Loucy (cell line): Measurements from ENCODE around the gene IZUMO3.

Source experiments
- EZH2phosphoT487 ChIP-seq: fragments of 200-600 bp; IDR thresholded peaks from 2 replicates; pipeline ENCODE4 v1.6.1; 2018; ENCODE audit warnings: antibody characterized with exemption, mild to moderate bottlenecking, moderate library complexity, borderline replicate concordance
- TF ChIP-seq, protein P1 (sequence below): fragments of 200-600 bp; sonication (generic); conservative IDR thresholded peaks from 2 replicates; pipeline ENCODE4 v1.5.1; 2014; ENCODE audit warnings: mild to moderate bottlenecking, antibody characterized with exemption, low read length

DNA sequence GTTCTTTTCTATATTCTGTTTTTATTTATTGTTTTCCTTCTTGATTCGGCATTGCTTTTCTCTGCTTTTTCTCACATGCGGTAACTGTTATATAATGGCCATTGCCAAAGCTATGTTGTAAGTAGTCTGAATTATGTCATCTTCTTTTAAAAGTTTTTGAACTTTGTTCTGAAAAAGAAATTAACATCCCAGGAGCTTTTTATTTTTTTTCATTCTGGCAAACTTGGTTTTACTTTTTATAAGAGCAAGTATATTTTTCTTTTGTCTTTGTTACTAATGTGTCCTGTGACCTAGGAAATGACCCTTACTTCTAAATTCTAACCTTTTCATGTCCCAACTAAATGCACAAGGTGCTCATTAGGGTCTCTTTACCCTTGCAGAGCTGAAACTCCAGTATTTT, 26.7 kb upstream of the IZUMO3 start:
- TF ChIP-seq, protein P1, sequence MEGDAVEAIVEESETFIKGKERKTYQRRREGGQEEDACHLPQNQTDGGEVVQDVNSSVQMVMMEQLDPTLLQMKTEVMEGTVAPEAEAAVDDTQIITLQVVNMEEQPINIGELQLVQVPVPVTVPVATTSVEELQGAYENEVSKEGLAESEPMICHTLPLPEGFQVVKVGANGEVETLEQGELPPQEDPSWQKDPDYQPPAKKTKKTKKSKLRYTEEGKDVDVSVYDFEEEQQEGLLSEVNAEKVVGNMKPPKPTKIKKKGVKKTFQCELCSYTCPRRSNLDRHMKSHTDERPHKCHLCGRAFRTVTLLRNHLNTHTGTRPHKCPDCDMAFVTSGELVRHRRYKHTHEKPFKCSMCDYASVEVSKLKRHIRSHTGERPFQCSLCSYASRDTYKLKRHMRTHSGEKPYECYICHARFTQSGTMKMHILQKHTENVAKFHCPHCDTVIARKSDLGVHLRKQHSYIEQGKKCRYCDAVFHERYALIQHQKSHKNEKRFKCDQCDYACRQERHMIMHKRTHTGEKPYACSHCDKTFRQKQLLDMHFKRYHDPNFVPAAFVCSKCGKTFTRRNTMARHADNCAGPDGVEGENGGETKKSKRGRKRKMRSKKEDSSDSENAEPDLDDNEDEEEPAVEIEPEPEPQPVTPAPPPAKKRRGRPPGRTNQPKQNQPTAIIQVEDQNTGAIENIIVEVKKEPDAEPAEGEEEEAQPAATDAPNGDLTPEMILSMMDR: no peak
- no peak for TF ChIP-seq EZH2phosphoT487
